Natural killer cell (primary cell): ENCODE data around the gene SLC39A11. TPM values are rescaled to one million over a fixed set of nuclear protein-coding genes. Genes with fewer than 3 reads are reported as not detected.

ENCODE experiments used
- ATAC-seq, 3 donors: fragments of 150-1000 bp in 2 of 3; fragments of 200-7000 bp in 1 of 3; cut with Tn5 transposase; 1 replicate in 1 of 3; 2 replicates in 2 of 3; pipeline ENCODE4 v1.10.0; 2021; ENCODE audit warnings: mild to moderate bottlenecking in 2 of 3, moderate library complexity in 2 of 3
- DNase-seq, 2 donors: peaks; one replicate each; pipeline versions ENCODE4 v3.0.0 to v3.0.0-alpha.2; 2013 to 2021; ENCODE audit warnings: mixed read lengths in 1 of 2
- H3K27ac ChIP-seq: one replicate; pipeline ENCODE4 v1.5.1; 2013; ENCODE audit warnings: mild to moderate bottlenecking, low read length
- H3K27me3 ChIP-seq: one replicate; pipeline ENCODE4 v1.6.1; 2013; ENCODE audit warnings: low read length; ENCODE audit not compliant: control insufficient read depth, insufficient read depth
- H3K36me3 ChIP-seq: one replicate; pipeline ENCODE4 v1.6.1; 2013; ENCODE audit warnings: low read length; ENCODE audit not compliant: control insufficient read depth, insufficient read depth
- H3K4me1 ChIP-seq: one replicate; pipeline ENCODE4 v1.6.1; 2013; ENCODE audit warnings: low read length; ENCODE audit not compliant: control insufficient read depth, insufficient read depth
- H3K4me3 ChIP-seq: one replicate; pipeline ENCODE4 v1.5.1; 2013; ENCODE audit warnings: low read length
- H3K9me3 ChIP-seq: one replicate; pipeline ENCODE4 v1.6.1; 2013; ENCODE audit warnings: low read length; ENCODE audit not compliant: control insufficient read depth, insufficient read depth
- H3K27ac Mint-ChIP-seq, 2 donors: one replicate each; pipeline ENCODE4 v1.8.0; 2022; ENCODE audit warnings: mild to moderate bottlenecking in 2 of 2, mixed read lengths in 2 of 2, moderate library complexity in 1 of 2
- H3K27me3 Mint-ChIP-seq, 2 donors: one replicate each; pipeline ENCODE4 v1.8.0; 2022; ENCODE audit warnings: low read depth in 2 of 2, mixed read lengths in 2 of 2
- H3K36me3 Mint-ChIP-seq: one replicate; pipeline ENCODE4 v1.8.0; 2022; ENCODE audit warnings: mixed read lengths
- H3K4me1 Mint-ChIP-seq, 2 donors: one replicate each; pipeline ENCODE4 v1.8.0; 2022; ENCODE audit warnings: mixed read lengths in 2 of 2
- H3K4me3 Mint-ChIP-seq: one replicate; pipeline ENCODE4 v1.8.0; 2022; ENCODE audit warnings: mild to moderate bottlenecking, moderate library complexity, mixed read lengths
- H3K9me3 Mint-ChIP-seq, 2 donors: one replicate each; pipeline ENCODE4 v1.8.0; 2022; ENCODE audit warnings: mixed read lengths in 2 of 2
- CTCF ChIP-seq: fragments of 200-600 bp; IDR thresholded peaks from one replicate; pipeline ENCODE4 v1.8.0; 2022; ENCODE audit warnings: antibody characterized with exemption
- WGBS: methylation state at CpG from one replicate; pipeline ENCODE4 v1.1.7; 2013; ENCODE audit warnings: missing lambda C conversion rate; ENCODE audit not compliant: insufficient coverage; 5-methylcytosine and 5-hydroxymethylcytosine counted together
- intact Hi-C: fragments of 100-400 bp; cut with micrococcal nuclease; formaldehyde crosslinking; loops from one replicate; pipeline ENCODE4 v1.14.2; 2022
- total RNA-seq, 4 donors: library from RNA; stranded (reverse); fragments of 120-200 nt in 1 of 4; gene quantifications; one replicate each; pipeline versions ENCODE4 v1.2.3 to v1.2.4, GENCODE V29; 2013 to 2022

Gene SLC39A11
- total RNA-seq, 3 donors from 2014 or later (not counting 1 experiment from before 2014, with no cell fraction given), result 32.6 to 44.9 (median 39.4) TPM

DNA sequence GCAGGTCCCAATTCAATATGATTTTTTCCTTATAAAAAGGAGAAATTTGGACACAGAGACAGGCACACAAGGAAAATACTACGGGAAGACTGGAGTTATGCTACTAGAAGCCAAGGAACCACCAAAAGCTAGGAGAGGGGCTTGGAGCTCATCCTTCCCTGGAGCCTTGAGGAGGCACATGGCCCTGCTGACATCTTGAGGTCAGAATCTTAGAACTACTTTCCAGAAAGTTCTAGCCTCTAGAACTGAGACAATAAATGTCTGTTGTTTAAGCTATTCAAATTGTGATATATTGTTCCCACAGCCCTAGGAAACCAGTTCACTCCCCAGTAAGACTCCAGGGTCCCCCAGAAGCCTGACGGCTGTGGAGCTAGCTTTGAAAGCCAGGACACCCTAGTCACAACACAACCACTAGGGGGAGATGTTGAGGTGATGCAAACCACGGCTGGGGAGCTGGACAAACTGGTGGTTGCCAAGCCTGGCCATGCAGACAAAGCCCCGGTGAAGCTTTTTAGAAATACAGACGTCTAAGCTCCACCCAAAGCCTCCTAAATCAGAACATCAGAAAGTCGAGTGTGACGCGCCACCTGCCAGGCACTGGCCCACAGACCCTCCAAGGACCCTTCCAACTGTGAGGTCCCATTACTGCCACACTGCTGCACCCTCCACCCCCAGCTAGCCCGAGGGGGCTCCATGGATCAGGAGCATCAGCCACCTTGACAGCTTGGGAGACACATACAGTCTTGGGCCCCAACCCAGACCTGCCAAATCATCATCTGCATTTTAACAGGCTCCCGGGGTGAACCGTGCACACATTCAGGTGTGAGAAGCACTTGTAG is 106.4 kb downstream of the SLC39A11 start:
- no peaks in the 10 kb centered on the region for H3K9me3 Mint-ChIP-seq
- Histone ChIP-seq H3K27ac (no peak overlapping the region), H3K27me3 (no peaks in the 10 kb centered on the region), H3K9me3 (no peaks in the 10 kb centered on the region), H3K36me3 (no peaks in the 10 kb centered on the region), H3K4me1 (peaks cover 5% of the 10 kb centered on the region), H3K4me3 (no peak overlapping the region)
- ATAC-seq, result peak; percentile 64 to 85 (median 75)
- no peak overlapping the region for H3K4me3 Mint-ChIP-seq
- no peaks in the 10 kb centered on the region for H3K27me3 Mint-ChIP-seq
- H3K27ac Mint-ChIP-seq, result no peak overlapping the region
- 56% methylated on average over 11 of the region's 11 CpGs for WGBS
- H3K4me1 Mint-ChIP-seq, result peaks cover 16 to 21% of the 10 kb centered on the region in 2 donors
- DNase-seq, result peak; percentile 21 to 73
- peak; percentile 69 for TF ChIP-seq CTCF
- intact Hi-C loops, result loop anchor here (5.0 to 10.0 kb wide), 2 partner anchors 171 to 261 kb away; no protein-coding TSS in a partner anchor
- H3K36me3 Mint-ChIP-seq, result no peaks in the 10 kb centered on the region

- 82% methylated on average over 7 of the region's 7 CpGs for WGBS
- no peak overlapping the region for H3K27ac Mint-ChIP-seq
- no peak for DNase-seq
These were observed 107.6 kb downstream of the SLC39A11 start for GRCh38 chr17:72984926-72985325.

DNA sequence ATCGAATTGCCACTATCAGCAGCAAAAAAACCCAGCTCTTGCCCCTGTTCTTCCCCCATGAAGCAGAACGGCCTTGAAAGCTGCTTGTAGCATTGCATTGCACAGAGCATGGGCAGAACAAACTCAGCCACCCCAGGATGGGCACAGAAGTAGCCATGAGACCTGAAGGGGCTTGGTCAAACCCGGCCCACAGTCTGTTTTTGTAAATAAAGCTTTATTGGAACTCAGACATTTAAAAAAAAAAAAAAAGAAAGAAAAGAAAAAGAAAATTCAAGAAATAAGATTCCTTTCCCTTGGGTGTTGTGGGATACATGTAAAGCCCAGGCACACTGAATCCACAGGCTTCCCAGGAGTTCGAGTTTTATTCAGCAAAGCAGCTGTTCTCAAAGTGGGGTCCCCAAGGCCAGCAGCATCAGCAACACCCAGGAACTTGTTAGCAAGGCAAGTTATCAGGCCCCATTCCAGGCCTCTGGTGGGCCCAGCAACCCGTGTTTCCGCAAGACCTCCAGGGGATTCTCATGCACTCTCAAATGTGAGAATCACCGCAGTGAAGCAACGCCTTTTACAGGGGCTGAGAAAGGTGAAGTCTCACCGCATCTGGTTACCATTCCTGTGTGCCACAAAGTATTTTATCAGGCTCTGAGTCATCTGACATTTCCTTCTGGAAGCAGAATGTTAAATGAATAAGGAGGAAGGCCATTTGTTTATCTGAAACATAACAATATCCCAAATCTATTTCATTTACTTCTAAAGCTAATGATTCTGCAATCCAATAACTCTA is 108.2 kb downstream of the SLC39A11 start:
- Mint-ChIP-seq H3K27ac (no peak overlapping the region), H3K4me3 (no peak overlapping the region), H3K36me3 (no peaks in the 10 kb centered on the region), H3K4me1 (peaks cover 21 to 30% of the 10 kb centered on the region in 2 donors), H3K9me3 (no peaks in the 10 kb centered on the region), H3K27me3 (no peaks in the 10 kb centered on the region)
- intact Hi-C loops, result loop anchor here (10.0 kb wide), 1 partner anchor 260 kb away; no protein-coding TSS in a partner anchor
- 85% methylated on average over 9 of the region's 9 CpGs for WGBS
- DNase-seq (no peak), ATAC-seq (no peak)
- no peak overlapping the region for H3K27ac ChIP-seq
- no peak overlapping the region for H3K4me3 ChIP-seq
- no peaks in the 10 kb centered on the region for H3K27me3 ChIP-seq
- no peak for TF ChIP-seq CTCF
- no peaks in the 10 kb centered on the region for H3K9me3 ChIP-seq
- peaks cover 5% of the 10 kb centered on the region for H3K4me1 ChIP-seq
- no peaks in the 10 kb centered on the region for H3K36me3 ChIP-seq

More at GRCh38 chr17:72984926-72985325, 107.6 kb downstream of the SLC39A11 start:
- H3K4me3 ChIP-seq, result no peak overlapping the region
- intact Hi-C loops, result loop anchor here (5.0 to 10.0 kb wide), 2 partner anchors 172 to 260 kb away; no protein-coding TSS in a partner anchor
- Mint-ChIP-seq H3K9me3 (no peaks in the 10 kb centered on the region), H3K4me3 (no peak overlapping the region), H3K27me3 (no peaks in the 10 kb centered on the region), H3K4me1 (peaks cover 17 to 26% of the 10 kb centered on the region in 2 donors), H3K36me3 (no peaks in the 10 kb centered on the region)
- H3K36me3 ChIP-seq, result no peaks in the 10 kb centered on the region
- no peaks in the 10 kb centered on the region for H3K27me3 ChIP-seq
- TF ChIP-seq CTCF, result no peak
- H3K27ac ChIP-seq, result no peak overlapping the region
- peaks cover 5% of the 10 kb centered on the region for H3K4me1 ChIP-seq
- no peak for ATAC-seq
- no peaks in the 10 kb centered on the region for H3K9me3 ChIP-seq
